ENCODE measurements around the gene PDAP1.

- no peak for TF ChIP-seq POLR2AphosphoS5 (IDR thresholded peaks at IDR 0.05)
- no peak for TF ChIP-seq POLR2A (IDR thresholded peaks at IDR 0.05; ENCODE audit: low read depth)
- no peak for TF ChIP-seq EP300 (IDR thresholded peaks at IDR 0.05)
Measured at GRCh38 chr7:99398891-99399445, 9.4 kb downstream of the PDAP1 start.
